Measurements from ENCODE around the gene PBLD. TPM values are rescaled to one million over a fixed set of nuclear protein-coding genes. Genes with fewer than 3 reads are reported as not detected.

The PBLD gene
- total RNA-seq, 1 experiment from 2014 or later = 2.4 TPM

DNA sequence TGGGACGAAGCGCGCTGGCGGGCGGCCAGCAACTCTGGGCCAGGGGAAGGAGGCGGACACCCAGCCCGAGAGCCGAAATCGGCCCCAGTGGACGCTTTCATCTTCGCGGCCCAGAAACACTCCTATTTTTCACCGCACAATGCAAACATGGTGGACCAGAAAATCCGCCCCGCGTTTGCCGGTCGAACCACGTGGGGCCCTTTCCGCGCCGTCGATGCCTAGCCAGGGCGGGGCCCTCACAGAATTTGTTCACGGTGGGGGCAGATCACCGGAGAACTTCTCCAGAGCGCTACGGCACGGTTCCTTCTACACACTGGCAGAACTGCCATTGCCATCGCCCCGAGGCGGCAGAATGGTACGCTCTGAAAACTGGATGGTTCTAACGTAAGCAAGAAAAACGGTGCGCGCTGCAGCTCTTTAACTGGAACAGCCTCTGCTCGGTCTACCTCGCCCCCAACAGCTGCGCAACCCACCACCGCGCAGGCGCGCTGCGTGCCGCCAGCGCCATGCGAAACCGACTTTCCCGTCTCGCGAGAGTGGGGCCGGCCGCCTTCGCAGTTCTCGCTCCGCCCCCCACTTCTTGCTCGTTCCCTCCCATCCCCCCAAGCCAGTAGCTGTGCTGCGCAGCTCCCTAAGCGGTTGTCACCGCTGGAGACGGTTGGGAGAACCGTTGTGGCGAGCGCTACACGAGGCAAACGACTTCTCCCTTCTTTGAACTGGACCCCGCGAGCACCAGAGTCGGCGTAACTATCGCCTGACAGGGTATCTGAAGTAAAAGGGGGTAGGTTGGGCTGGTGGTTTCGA, 1.1 kb downstream of the PBLD start, which contains the start of gene HNRNPH3 (continued):
- TF ChIP-seq ZNF232 (CRISPR knock-in tag; IDR thresholded peaks at IDR 0.05) (no peak; the same call in 1 of the 2 replicates), TCF7 (CRISPR knock-in tag; IDR thresholded peaks at IDR 0.05; ENCODE audit: low read depth) (0 out of 2 replicates have a peak, but pooled peaks have one; percentile 11), IRF2 (CRISPR knock-in tag; IDR thresholded peaks at IDR 0.05; ENCODE audit: borderline replicate concordance, low read depth) (no peak; the same call in 1 of the 2 replicates), CREM (CRISPR knock-in tag; IDR thresholded peaks at IDR 0.05) (no peak), ESRRA (CRISPR knock-in tag; IDR thresholded peaks at IDR 0.05; ENCODE audit: borderline replicate concordance) (no peak), NR1H2 (CRISPR knock-in tag; IDR thresholded peaks at IDR 0.05) (no peak), ELF4 (CRISPR knock-in tag; IDR thresholded peaks at IDR 0.05; ENCODE audit: low read depth) (no peak), ZNF671 (CRISPR knock-in tag; IDR thresholded peaks at IDR 0.05) (no peak), TEAD4 (CRISPR knock-in tag; IDR thresholded peaks at IDR 0.05) (0 out of 2 replicates have a peak, but pooled peaks have one; percentile 51), ZNF317 (CRISPR knock-in tag; IDR thresholded peaks at IDR 0.05; ENCODE audit: borderline replicate concordance, low read depth) (no peak), FOXK1 (CRISPR knock-in tag; IDR thresholded peaks at IDR 0.05) (peak; percentile 78; the same call in 1 of the 2 replicates), ZNF416 (CRISPR knock-in tag; IDR thresholded peaks at IDR 0.05) (no peak; the same call in 1 of the 2 replicates), ATF1 (CRISPR knock-in tag; IDR thresholded peaks at IDR 0.05) (no peak; the same call in 1 of the 2 replicates), JUN (CRISPR knock-in tag; IDR thresholded peaks at IDR 0.05) (peak; percentile 76; the same call in 1 of the 2 replicates), SMAD3 (CRISPR knock-in tag; IDR thresholded peaks at IDR 0.05; ENCODE audit: borderline replicate concordance) (peak; percentile 66), SMAD4 (CRISPR knock-in tag; IDR thresholded peaks at IDR 0.05) (no peak)
- TF ChIP-seq, protein P1, sequence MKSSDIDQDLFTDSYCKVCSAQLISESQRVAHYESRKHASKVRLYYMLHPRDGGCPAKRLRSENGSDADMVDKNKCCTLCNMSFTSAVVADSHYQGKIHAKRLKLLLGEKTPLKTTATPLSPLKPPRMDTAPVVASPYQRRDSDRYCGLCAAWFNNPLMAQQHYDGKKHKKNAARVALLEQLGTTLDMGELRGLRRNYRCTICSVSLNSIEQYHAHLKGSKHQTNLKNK (CRISPR knock-in tag; IDR thresholded peaks at IDR 0.05) = peak; percentile 70; the same call in 1 of the 2 replicates
- TF ChIP-seq, protein P2, sequence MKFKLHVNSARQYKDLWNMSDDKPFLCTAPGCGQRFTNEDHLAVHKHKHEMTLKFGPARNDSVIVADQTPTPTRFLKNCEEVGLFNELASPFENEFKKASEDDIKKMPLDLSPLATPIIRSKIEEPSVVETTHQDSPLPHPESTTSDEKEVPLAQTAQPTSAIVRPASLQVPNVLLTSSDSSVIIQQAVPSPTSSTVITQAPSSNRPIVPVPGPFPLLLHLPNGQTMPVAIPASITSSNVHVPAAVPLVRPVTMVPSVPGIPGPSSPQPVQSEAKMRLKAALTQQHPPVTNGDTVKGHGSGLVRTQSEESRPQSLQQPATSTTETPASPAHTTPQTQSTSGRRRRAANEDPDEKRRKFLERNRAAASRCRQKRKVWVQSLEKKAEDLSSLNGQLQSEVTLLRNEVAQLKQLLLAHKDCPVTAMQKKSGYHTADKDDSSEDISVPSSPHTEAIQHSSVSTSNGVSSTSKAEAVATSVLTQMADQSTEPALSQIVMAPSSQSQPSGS (CRISPR knock-in tag; IDR thresholded peaks at IDR 0.05; ENCODE audit: borderline replicate concordance, low read depth) = no peak; the same call in 1 of the 2 replicates
- TF ChIP-seq, protein P3, sequence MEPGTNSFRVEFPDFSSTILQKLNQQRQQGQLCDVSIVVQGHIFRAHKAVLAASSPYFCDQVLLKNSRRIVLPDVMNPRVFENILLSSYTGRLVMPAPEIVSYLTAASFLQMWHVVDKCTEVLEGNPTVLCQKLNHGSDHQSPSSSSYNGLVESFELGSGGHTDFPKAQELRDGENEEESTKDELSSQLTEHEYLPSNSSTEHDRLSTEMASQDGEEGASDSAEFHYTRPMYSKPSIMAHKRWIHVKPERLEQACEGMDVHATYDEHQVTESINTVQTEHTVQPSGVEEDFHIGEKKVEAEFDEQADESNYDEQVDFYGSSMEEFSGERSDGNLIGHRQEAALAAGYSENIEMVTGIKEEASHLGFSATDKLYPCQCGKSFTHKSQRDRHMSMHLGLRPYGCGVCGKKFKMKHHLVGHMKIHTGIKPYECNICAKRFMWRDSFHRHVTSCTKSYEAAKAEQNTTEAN (CRISPR knock-in tag; IDR thresholded peaks at IDR 0.05) = peak; percentile 83; the same call in 1 of the 2 replicates
- TF ChIP-seq, protein P4, sequence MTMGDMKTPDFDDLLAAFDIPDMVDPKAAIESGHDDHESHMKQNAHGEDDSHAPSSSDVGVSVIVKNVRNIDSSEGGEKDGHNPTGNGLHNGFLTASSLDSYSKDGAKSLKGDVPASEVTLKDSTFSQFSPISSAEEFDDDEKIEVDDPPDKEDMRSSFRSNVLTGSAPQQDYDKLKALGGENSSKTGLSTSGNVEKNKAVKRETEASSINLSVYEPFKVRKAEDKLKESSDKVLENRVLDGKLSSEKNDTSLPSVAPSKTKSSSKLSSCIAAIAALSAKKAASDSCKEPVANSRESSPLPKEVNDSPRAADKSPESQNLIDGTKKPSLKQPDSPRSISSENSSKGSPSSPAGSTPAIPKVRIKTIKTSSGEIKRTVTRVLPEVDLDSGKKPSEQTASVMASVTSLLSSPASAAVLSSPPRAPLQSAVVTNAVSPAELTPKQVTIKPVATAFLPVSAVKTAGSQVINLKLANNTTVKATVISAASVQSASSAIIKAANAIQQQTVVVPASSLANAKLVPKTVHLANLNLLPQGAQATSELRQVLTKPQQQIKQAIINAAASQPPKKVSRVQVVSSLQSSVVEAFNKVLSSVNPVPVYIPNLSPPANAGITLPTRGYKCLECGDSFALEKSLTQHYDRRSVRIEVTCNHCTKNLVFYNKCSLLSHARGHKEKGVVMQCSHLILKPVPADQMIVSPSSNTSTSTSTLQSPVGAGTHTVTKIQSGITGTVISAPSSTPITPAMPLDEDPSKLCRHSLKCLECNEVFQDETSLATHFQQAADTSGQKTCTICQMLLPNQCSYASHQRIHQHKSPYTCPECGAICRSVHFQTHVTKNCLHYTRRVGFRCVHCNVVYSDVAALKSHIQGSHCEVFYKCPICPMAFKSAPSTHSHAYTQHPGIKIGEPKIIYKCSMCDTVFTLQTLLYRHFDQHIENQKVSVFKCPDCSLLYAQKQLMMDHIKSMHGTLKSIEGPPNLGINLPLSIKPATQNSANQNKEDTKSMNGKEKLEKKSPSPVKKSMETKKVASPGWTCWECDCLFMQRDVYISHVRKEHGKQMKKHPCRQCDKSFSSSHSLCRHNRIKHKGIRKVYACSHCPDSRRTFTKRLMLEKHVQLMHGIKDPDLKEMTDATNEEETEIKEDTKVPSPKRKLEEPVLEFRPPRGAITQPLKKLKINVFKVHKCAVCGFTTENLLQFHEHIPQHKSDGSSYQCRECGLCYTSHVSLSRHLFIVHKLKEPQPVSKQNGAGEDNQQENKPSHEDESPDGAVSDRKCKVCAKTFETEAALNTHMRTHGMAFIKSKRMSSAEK (CRISPR knock-in tag; IDR thresholded peaks at IDR 0.05; ENCODE audit: borderline replicate concordance) = 0 out of 2 replicates have a peak, but pooled peaks have one; percentile 40
- TF ChIP-seq, protein P5, sequence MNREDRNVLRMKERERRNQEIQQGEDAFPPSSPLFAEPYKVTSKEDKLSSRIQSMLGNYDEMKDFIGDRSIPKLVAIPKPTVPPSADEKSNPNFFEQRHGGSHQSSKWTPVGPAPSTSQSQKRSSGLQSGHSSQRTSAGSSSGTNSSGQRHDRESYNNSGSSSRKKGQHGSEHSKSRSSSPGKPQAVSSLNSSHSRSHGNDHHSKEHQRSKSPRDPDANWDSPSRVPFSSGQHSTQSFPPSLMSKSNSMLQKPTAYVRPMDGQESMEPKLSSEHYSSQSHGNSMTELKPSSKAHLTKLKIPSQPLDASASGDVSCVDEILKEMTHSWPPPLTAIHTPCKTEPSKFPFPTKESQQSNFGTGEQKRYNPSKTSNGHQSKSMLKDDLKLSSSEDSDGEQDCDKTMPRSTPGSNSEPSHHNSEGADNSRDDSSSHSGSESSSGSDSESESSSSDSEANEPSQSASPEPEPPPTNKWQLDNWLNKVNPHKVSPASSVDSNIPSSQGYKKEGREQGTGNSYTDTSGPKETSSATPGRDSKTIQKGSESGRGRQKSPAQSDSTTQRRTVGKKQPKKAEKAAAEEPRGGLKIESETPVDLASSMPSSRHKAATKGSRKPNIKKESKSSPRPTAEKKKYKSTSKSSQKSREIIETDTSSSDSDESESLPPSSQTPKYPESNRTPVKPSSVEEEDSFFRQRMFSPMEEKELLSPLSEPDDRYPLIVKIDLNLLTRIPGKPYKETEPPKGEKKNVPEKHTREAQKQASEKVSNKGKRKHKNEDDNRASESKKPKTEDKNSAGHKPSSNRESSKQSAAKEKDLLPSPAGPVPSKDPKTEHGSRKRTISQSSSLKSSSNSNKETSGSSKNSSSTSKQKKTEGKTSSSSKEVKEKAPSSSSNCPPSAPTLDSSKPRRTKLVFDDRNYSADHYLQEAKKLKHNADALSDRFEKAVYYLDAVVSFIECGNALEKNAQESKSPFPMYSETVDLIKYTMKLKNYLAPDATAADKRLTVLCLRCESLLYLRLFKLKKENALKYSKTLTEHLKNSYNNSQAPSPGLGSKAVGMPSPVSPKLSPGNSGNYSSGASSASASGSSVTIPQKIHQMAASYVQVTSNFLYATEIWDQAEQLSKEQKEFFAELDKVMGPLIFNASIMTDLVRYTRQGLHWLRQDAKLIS (CRISPR knock-in tag; IDR thresholded peaks at IDR 0.05; ENCODE audit: borderline replicate concordance) = no peak; the same call in 1 of the 2 replicates
- TF ChIP-seq, protein P6, sequence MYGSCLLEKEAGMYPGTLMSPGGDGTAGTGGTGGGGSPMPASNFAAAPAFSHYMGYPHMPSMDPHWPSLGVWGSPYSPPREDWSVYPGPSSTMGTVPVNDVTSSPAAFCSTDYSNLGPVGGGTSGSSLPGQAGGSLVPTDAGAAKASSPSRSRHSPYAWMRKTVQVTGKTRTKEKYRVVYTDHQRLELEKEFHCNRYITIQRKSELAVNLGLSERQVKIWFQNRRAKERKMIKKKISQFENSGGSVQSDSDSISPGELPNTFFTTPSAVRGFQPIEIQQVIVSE (CRISPR knock-in tag; IDR thresholded peaks at IDR 0.05; ENCODE audit: borderline replicate concordance) = no peak
- TF ChIP-seq, protein P7, sequence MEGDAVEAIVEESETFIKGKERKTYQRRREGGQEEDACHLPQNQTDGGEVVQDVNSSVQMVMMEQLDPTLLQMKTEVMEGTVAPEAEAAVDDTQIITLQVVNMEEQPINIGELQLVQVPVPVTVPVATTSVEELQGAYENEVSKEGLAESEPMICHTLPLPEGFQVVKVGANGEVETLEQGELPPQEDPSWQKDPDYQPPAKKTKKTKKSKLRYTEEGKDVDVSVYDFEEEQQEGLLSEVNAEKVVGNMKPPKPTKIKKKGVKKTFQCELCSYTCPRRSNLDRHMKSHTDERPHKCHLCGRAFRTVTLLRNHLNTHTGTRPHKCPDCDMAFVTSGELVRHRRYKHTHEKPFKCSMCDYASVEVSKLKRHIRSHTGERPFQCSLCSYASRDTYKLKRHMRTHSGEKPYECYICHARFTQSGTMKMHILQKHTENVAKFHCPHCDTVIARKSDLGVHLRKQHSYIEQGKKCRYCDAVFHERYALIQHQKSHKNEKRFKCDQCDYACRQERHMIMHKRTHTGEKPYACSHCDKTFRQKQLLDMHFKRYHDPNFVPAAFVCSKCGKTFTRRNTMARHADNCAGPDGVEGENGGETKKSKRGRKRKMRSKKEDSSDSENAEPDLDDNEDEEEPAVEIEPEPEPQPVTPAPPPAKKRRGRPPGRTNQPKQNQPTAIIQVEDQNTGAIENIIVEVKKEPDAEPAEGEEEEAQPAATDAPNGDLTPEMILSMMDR (IDR thresholded peaks at IDR 0.05) = no peak

All from WTC11 (cell line).